RPMI8226 (cell line): Measurements from ENCODE around the gene C1orf210.

Experiments
- DNase-seq: peaks from one replicate; pipeline ENCODE4 v3.0.0-alpha.2; 2015

Gene C1orf210

GRCh38 chr1:43246466-43247213 is 38.7 kb downstream of the C1orf210 start:
- DNase-seq = no peak

GRCh38 chr1:43243299-43243698 is 42.1 kb downstream of the C1orf210 start:
- no peak for DNase-seq

GRCh38 chr1:43241413-43241836 is 44.0 kb downstream of the C1orf210 start:
- DNase-seq = no peak

GRCh38 chr1:43239484-43239883 is 45.9 kb downstream of the C1orf210 start:
- DNase-seq = peak; percentile 71

- no peak for DNase-seq
Observed at GRCh38 chr1:43238991-43239469, 46.4 kb downstream of the C1orf210 start.

GRCh38 chr1:43238085-43238484 is 47.3 kb downstream of the C1orf210 start:
- DNase-seq = peak; percentile 54

GRCh38 chr1:43237121-43237520 is 48.3 kb downstream of the C1orf210 start:
- DNase-seq = no peak

GRCh38 chr1:43235451-43236121 is 49.8 kb downstream of the C1orf210 start:
- no peak for DNase-seq

GRCh38 chr1:43235040-43235439 is 50.3 kb downstream of the C1orf210 start:
- DNase-seq = no peak

GRCh38 chr1:43234267-43234666 is 51.1 kb downstream of the C1orf210 start:
- no peak for DNase-seq

GRCh38 chr1:43233631-43234030 is 51.8 kb downstream of the C1orf210 start:
- no peak for DNase-seq

- DNase-seq = no peak
Observed at GRCh38 chr1:43232482-43232881, 52.9 kb downstream of the C1orf210 start.

- DNase-seq = no peak
Observed at GRCh38 chr1:43232074-43232473, 53.3 kb downstream of the C1orf210 start.
